WTC11 (cell line): ENCODE data around the gene UTF1.

Experiments used
- ESRRA ChIP-seq: sonication (generic); formaldehyde crosslinking; IDR thresholded peaks from 2 replicates; pipeline ENCODE4 v1.8.1; 2022; ENCODE audit warnings: mild to moderate bottlenecking, missing genetic modification reagents, borderline replicate concordance
- KAT7 ChIP-seq: sonication (generic); formaldehyde crosslinking; IDR thresholded peaks from 2 replicates; pipeline ENCODE4 v1.8.1; 2023; ENCODE audit warnings: missing genetic modification reagents, mild to moderate bottlenecking, borderline replicate concordance
- SP1 ChIP-seq: sonication (generic); formaldehyde crosslinking; conservative IDR thresholded peaks from 2 replicates; pipeline ENCODE4 v1.8.1; 2022; ENCODE audit warnings: missing genetic modification reagents
- TCF7 ChIP-seq: sonication (generic); formaldehyde crosslinking; IDR thresholded peaks from 2 replicates; pipeline ENCODE4 v1.8.0; 2022; ENCODE audit warnings: mild to moderate bottlenecking, low read depth, missing genetic modification reagents, moderate library complexity
- TEAD1 ChIP-seq: sonication (generic); formaldehyde crosslinking; IDR thresholded peaks from 2 replicates; pipeline ENCODE4 v1.8.0; 2022; ENCODE audit warnings: mild to moderate bottlenecking, missing genetic modification reagents
- TEAD4 ChIP-seq: sonication (generic); formaldehyde crosslinking; IDR thresholded peaks from 2 replicates; pipeline ENCODE4 v1.8.0; 2022; ENCODE audit warnings: mild to moderate bottlenecking, missing genetic modification reagents
- TF ChIP-seq, protein P1 (sequence below): fragments of 200-600 bp; IDR thresholded peaks from 2 replicates; pipeline ENCODE4 v1.8.0; 2022; ENCODE audit warnings: antibody characterized with exemption
- TF ChIP-seq, protein P2 (sequence below): sonication (generic); formaldehyde crosslinking; IDR thresholded peaks from 2 replicates; pipeline ENCODE4 v1.8.0; 2022; ENCODE audit warnings: mild to moderate bottlenecking, missing genetic modification reagents
- TF ChIP-seq, protein P3 (sequence below): sonication (generic); formaldehyde crosslinking; IDR thresholded peaks from 2 replicates; pipeline ENCODE4 v1.8.1; 2023; ENCODE audit warnings: mild to moderate bottlenecking, moderate library complexity, missing genetic modification reagents
- TF ChIP-seq, protein P4 (sequence below): sonication (generic); formaldehyde crosslinking; IDR thresholded peaks from 2 replicates; pipeline ENCODE4 v1.8.1; 2022; ENCODE audit warnings: low read depth, missing genetic modification reagents, borderline replicate concordance
- TF ChIP-seq, protein P5 (sequence below): sonication (generic); formaldehyde crosslinking; conservative IDR thresholded peaks from 2 replicates; pipeline ENCODE4 v1.8.1; 2023; ENCODE audit warnings: mild to moderate bottlenecking, low read depth, missing genetic modification reagents, moderate library complexity

DNA sequence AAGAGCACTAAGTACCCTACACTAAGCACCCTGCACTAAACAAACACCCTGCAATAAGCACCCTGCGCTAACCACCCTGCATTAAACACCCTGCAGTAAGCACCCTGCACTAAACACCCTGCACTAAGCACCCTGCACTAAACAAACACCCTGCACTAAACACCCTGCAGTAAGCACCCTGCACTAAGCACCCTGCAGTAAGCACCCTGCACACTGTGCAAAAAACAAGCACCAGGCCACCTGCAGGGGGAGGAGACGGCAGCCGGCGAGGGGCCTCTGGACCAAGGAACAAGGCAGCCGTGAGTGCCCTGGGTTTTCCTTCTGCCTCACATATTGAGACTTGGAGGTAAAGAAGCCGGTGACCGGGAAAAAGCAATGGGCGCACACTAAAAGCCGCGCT, 39.8 kb upstream of the UTF1 start:
- TF ChIP-seq, protein P1, sequence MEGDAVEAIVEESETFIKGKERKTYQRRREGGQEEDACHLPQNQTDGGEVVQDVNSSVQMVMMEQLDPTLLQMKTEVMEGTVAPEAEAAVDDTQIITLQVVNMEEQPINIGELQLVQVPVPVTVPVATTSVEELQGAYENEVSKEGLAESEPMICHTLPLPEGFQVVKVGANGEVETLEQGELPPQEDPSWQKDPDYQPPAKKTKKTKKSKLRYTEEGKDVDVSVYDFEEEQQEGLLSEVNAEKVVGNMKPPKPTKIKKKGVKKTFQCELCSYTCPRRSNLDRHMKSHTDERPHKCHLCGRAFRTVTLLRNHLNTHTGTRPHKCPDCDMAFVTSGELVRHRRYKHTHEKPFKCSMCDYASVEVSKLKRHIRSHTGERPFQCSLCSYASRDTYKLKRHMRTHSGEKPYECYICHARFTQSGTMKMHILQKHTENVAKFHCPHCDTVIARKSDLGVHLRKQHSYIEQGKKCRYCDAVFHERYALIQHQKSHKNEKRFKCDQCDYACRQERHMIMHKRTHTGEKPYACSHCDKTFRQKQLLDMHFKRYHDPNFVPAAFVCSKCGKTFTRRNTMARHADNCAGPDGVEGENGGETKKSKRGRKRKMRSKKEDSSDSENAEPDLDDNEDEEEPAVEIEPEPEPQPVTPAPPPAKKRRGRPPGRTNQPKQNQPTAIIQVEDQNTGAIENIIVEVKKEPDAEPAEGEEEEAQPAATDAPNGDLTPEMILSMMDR: no peak
- TF ChIP-seq ESRRA (no peak), TEAD1 (CRISPR knock-in tag) (no peak), TCF7 (CRISPR knock-in tag) (no peak), SP1 (CRISPR knock-in tag) (no peak), TEAD4 (no peak), KAT7 (CRISPR knock-in tag) (no peak)
- TF ChIP-seq, protein P2, sequence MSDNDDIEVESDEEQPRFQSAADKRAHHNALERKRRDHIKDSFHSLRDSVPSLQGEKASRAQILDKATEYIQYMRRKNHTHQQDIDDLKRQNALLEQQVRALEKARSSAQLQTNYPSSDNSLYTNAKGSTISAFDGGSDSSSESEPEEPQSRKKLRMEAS: no peak
- TF ChIP-seq, protein P3, sequence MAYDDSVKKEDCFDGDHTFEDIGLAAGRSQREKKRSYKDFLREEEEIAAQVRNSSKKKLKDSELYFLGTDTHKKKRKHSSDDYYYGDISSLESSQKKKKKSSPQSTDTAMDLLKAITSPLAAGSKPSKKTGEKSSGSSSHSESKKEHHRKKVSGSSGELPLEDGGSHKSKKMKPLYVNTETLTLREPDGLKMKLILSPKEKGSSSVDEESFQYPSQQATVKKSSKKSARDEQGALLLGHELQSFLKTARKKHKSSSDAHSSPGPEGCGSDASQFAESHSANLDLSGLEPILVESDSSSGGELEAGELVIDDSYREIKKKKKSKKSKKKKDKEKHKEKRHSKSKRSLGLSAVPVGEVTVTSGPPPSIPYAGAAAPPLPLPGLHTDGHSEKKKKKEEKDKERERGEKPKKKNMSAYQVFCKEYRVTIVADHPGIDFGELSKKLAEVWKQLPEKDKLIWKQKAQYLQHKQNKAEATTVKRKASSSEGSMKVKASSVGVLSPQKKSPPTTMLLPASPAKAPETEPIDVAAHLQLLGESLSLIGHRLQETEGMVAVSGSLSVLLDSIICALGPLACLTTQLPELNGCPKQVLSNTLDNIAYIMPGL (CRISPR knock-in tag): no peak
- TF ChIP-seq, protein P4, sequence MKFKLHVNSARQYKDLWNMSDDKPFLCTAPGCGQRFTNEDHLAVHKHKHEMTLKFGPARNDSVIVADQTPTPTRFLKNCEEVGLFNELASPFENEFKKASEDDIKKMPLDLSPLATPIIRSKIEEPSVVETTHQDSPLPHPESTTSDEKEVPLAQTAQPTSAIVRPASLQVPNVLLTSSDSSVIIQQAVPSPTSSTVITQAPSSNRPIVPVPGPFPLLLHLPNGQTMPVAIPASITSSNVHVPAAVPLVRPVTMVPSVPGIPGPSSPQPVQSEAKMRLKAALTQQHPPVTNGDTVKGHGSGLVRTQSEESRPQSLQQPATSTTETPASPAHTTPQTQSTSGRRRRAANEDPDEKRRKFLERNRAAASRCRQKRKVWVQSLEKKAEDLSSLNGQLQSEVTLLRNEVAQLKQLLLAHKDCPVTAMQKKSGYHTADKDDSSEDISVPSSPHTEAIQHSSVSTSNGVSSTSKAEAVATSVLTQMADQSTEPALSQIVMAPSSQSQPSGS (CRISPR knock-in tag): no peak
- TF ChIP-seq, protein P5, sequence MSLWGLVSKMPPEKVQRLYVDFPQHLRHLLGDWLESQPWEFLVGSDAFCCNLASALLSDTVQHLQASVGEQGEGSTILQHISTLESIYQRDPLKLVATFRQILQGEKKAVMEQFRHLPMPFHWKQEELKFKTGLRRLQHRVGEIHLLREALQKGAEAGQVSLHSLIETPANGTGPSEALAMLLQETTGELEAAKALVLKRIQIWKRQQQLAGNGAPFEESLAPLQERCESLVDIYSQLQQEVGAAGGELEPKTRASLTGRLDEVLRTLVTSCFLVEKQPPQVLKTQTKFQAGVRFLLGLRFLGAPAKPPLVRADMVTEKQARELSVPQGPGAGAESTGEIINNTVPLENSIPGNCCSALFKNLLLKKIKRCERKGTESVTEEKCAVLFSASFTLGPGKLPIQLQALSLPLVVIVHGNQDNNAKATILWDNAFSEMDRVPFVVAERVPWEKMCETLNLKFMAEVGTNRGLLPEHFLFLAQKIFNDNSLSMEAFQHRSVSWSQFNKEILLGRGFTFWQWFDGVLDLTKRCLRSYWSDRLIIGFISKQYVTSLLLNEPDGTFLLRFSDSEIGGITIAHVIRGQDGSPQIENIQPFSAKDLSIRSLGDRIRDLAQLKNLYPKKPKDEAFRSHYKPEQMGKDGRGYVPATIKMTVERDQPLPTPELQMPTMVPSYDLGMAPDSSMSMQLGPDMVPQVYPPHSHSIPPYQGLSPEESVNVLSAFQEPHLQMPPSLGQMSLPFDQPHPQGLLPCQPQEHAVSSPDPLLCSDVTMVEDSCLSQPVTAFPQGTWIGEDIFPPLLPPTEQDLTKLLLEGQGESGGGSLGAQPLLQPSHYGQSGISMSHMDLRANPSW: no peak
